ENCODE data around the gene GFPT2.

GRCh38 chr5:180290568-180291233 lies 62.4 kb downstream of the GFPT2 start:
- no peak for TF ChIP-seq CTCF (IDR thresholded peaks at IDR 0.05 in 4 of 5, conservative IDR thresholded peaks at IDR 0.05 in 1 of 5)
- TF ChIP-seq POLR2A (IDR thresholded peaks at IDR 0.05), result no peak

Data from gastrocnemius medialis (tissue), 4 donors.